Adipocyte (in vitro differentiated cells): Measurements from ENCODE around the gene TPCN2.
A peak's percentile ranks its signal among the peaks of the same experiment; 100 is the strongest.

Source experiments
- DNase-seq: peaks from one replicate; pipeline ENCODE4 v3.0.0-alpha.2; 2015; ENCODE audit warnings: low read depth
- H3K27me3 ChIP-seq: replicated peaks from 2 replicates; pipeline ENCODE4 v1.7.0; 2013; ENCODE audit warnings: mild to moderate bottlenecking, low read length, moderate library complexity; ENCODE audit not compliant: control insufficient read depth, insufficient read depth
- H3K36me3 ChIP-seq: 2 replicates; pipeline ENCODE4 v1.7.0; 2013; ENCODE audit warnings: low read length, mild to moderate bottlenecking, moderate library complexity; ENCODE audit not compliant: control insufficient read depth, insufficient read depth, severe bottlenecking
- H3K4me1 ChIP-seq: 2 replicates; pipeline ENCODE4 v1.7.0; 2013; ENCODE audit warnings: mild to moderate bottlenecking, low read length, moderate library complexity; ENCODE audit not compliant: control insufficient read depth, insufficient read depth
- H3K4me3 ChIP-seq: 2 replicates; pipeline ENCODE4 v1.7.0; 2013; ENCODE audit warnings: mild to moderate bottlenecking, low read length, moderate library complexity
- H3K9ac ChIP-seq: 2 replicates; pipeline ENCODE4 v1.7.0; 2013; ENCODE audit warnings: mild to moderate bottlenecking, low read length, moderate library complexity
- H3K9me3 ChIP-seq: 2 replicates; pipeline ENCODE4 v1.7.0; 2013; ENCODE audit warnings: mild to moderate bottlenecking, low read length, moderate library complexity; ENCODE audit not compliant: control insufficient read depth

TPCN2 gene

GRCh38 chr11:69004411-69005182 is 44.1 kb upstream of the TPCN2 start:
- Histone ChIP-seq H3K4me3 (no peak overlapping the region), H3K27me3 (no peaks in the 10 kb centered on the region), H3K9me3 (no peaks in the 10 kb centered on the region), H3K9ac (no peak overlapping the region), H3K4me1 (peaks cover 54% of the 10 kb centered on the region), H3K36me3 (peaks cover 19% of the 10 kb centered on the region)
- DNase-seq: no peak

DNA sequence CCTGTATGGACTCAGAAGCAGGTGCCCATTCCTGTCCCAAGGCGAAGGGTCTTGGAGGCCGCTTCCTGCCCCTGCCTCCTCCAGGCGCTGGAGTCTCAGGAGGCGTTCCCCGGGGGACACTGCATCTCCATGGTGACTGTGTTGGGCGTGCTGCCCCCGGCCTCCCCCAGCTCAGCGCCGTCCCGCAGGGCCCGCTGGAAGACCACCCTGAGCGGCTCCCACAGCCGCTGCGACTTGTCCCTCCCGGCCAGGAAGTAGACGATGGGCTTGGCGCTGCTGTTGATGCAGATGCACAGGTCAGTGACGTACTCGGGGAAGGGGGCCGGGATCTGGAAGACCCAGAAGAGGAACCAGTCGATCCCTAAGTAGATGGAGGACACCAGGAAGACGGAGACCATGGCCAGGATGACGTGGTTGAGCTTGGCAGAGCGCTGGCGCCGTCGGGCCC is 43.5 kb upstream of the TPCN2 start:
- Histone ChIP-seq H3K4me1 (peaks cover 57% of the 10 kb centered on the region), H3K27me3 (no peaks in the 10 kb centered on the region), H3K36me3 (peaks cover 19% of the 10 kb centered on the region), H3K9ac (no peak overlapping the region), H3K9me3 (no peaks in the 10 kb centered on the region), H3K4me3 (no peak overlapping the region)
- no peak for DNase-seq

DNA sequence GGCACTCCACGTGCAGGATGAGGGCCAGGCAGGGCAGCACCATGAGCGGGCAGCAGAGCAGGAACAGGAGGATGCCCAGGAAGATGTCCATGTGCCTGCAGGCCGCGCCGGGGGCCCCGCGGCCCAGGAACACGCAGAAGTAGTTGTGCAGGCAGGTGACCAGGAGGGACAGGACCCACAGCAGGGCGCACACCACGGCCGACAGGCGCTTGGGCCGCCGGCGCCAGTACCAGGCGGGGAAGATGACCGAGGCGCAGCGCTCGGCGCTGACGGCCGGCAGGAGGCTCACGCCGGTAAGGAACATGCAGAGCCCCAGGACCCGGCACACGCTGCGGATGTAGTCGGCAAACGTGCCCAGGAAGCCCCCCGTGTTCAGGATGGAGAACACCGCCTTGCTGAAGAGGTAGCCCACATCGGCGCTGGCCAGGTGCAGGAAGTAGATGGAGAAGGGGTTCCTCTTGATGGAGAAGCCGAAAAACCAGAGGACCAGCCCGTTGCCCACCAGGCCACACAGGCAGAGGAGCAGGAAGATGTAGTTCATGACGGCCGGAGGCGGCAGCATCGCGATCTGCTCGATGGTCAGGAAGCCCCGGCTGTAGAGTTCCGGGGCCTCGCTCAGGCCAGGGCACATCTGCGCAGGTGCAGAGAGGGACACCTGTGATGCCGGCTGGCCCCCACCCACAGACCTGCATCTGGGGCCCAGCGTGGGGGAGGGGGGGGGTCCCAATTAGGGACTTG is 42.9 kb upstream of the TPCN2 start:
- Histone ChIP-seq H3K4me1 (peaks cover 58% of the 10 kb centered on the region), H3K9ac (no peak overlapping the region), H3K4me3 (no peak overlapping the region), H3K9me3 (no peaks in the 10 kb centered on the region), H3K36me3 (peaks cover 19% of the 10 kb centered on the region), H3K27me3 (no peaks in the 10 kb centered on the region)
- DNase-seq: no peak

DNA sequence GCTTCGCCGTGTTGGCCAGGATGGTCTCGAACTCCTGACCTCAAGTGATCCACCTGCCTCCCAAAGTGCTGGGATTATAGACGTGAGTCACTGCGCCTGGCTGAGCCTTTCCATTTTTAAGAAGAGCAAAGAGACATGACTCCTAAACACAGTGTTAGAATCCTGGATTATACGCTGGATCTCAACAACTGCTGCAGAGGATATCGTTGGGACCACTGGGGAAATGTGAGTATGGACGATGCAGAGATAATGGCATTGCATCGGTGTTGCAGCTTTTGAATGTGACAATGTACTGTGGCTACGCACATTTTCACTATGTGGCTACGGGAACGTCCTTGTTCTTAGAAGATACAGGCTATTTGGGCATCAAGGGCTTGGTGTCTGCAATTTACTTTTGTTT is 41.9 kb upstream of the TPCN2 start:
- peaks cover 55% of the 10 kb centered on the region for H3K4me1 ChIP-seq
- H3K4me3 ChIP-seq: no peak overlapping the region
- H3K9ac ChIP-seq: peak overlapping the region; percentile 92
- no peak for DNase-seq
- H3K36me3 ChIP-seq: peaks cover 19% of the 10 kb centered on the region
- no peaks in the 10 kb centered on the region for H3K9me3 ChIP-seq
- no peaks in the 10 kb centered on the region for H3K27me3 ChIP-seq

DNA sequence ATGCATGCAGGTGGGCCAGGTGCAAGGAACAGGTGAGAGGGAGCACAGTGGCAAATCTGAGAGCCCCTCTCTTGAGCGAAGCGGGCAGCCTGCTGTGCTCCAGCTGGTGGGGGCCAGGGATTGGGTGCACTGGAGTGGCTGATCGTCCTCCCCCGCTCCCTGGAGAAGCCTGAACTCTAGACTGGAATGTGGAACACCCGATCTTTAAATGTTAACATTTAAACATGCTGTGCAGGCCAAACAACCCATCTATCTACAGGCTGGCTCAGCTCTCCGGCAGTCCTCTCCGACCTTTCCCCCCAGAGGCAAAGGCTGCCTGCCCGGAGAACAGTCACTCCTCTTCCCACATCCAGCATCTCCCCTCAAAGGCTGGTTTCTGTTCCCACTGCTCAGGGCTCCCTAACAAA is 40.8 kb upstream of the TPCN2 start:
- Histone ChIP-seq H3K36me3 (peaks cover 19% of the 10 kb centered on the region), H3K4me1 (peaks cover 55% of the 10 kb centered on the region), H3K9me3 (no peaks in the 10 kb centered on the region), H3K27me3 (no peaks in the 10 kb centered on the region), H3K9ac (peak overlapping the region; percentile 92), H3K4me3 (peak overlapping the region; percentile 55)
- DNase-seq: peak; percentile 32

GRCh38 chr11:69008737-69009440 is 39.8 kb upstream of the TPCN2 start:
- peaks cover 60% of the 10 kb centered on the region for H3K4me1 ChIP-seq
- H3K9me3 ChIP-seq: no peaks in the 10 kb centered on the region
- peak overlapping the region; percentile 92 for H3K9ac ChIP-seq
- peak; percentile 99 for DNase-seq
- peaks cover 19% of the 10 kb centered on the region for H3K36me3 ChIP-seq
- peak overlapping the region; percentile 55 for H3K4me3 ChIP-seq
- no peaks in the 10 kb centered on the region for H3K27me3 ChIP-seq

DNA sequence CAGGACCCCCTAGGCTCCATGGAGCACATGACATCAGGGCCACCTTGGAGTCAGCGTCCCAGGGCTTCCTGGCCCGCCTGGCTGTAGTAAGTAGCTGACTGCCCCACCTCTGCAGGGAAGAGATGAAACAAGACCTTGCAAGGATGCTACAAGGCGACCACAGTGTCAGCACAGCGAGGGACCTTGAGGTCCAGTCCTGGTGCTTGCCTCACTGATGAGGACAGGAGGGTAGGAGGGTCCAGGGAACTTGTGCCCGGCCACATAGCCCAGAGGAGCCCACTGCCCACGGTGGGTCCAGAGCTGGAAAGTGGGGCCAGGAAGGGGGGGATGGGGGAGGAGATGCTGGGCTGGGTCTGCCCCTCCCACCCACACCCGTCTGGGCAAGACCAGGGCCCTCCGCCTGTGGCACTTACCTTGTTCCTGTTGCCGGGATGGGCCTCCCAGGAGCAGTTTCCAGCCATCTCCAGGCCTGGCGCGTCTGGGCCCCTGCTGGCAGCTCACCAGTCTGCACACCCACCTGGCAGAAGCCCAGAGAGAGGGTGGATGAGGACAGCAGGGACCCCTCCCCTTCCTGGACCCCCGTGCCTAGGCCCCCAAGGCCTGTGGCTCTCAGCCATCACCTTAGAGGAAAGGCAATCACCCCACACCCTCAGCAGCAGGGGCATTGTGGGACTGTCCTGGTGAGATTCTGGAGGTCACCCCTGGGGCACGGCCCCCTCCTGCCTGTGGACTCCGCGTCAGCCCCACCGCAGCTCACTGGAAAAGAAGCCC is 39.1 kb upstream of the TPCN2 start:
- peaks cover 15% of the 10 kb centered on the region for H3K36me3 ChIP-seq
- peak overlapping the region; percentile 92 for H3K9ac ChIP-seq
- no peaks in the 10 kb centered on the region for H3K9me3 ChIP-seq
- peak overlapping the region; percentile 76 for H3K4me3 ChIP-seq
- DNase-seq: peak; percentile 7
- no peaks in the 10 kb centered on the region for H3K27me3 ChIP-seq
- peaks cover 67% of the 10 kb centered on the region for H3K4me1 ChIP-seq

DNA sequence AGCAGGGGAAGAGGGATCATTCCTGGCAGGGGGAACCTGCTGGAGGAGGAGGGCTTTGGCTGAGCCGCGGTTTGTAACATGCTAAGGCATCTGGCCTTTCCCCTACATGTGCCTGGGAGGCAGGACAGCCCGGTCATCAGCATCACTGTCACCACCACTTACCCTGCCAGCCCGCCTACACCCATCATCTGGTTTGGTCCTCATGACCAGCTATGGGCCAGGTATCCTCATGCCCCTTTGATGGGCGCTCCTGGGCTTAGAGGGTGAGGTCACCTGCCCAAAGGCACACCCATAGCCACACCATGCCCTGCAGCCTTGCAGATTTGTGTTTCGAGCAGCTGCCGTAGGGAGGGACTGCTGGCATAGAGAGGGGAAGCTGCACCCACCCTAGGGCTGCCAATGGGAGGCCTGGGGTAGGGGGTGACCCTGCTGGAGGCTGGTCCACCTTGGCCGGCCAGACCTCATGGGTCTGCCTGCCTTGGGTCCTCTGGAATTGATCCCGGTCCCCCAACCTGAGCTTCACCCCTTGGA is 38.3 kb upstream of the TPCN2 start:
- peak; percentile 42 for DNase-seq
- Histone ChIP-seq H3K4me3 (peak overlapping the region; percentile 76), H3K9ac (peak overlapping the region; percentile 92), H3K9me3 (no peaks in the 10 kb centered on the region), H3K4me1 (peaks cover 68% of the 10 kb centered on the region), H3K27me3 (no peaks in the 10 kb centered on the region), H3K36me3 (peaks cover 7% of the 10 kb centered on the region)

GRCh38 chr11:69010964-69011623 is 37.6 kb upstream of the TPCN2 start:
- no peaks in the 10 kb centered on the region for H3K27me3 ChIP-seq
- no peaks in the 10 kb centered on the region for H3K9me3 ChIP-seq
- peak; percentile 97 for DNase-seq
- peaks cover 2% of the 10 kb centered on the region for H3K36me3 ChIP-seq
- peaks cover 68% of the 10 kb centered on the region for H3K4me1 ChIP-seq
- peak overlapping the region; percentile 92 for H3K9ac ChIP-seq
- H3K4me3 ChIP-seq: peak overlapping the region; percentile 85

- Histone ChIP-seq H3K9me3 (no peaks in the 10 kb centered on the region), H3K9ac (peak overlapping the region; percentile 92), H3K4me3 (peak overlapping the region; percentile 85), H3K4me1 (peaks cover 68% of the 10 kb centered on the region), H3K27me3 (no peaks in the 10 kb centered on the region), H3K36me3 (peaks cover 2% of the 10 kb centered on the region)
- DNase-seq: no peak
These were observed 37.1 kb upstream of the TPCN2 start for GRCh38 chr11:69011624-69012091.
